Islet precursor cell (in vitro differentiated cells): ENCODE data around the gene HMGB2.

Experiments used
- DNase-seq: peaks from one replicate; pipeline ENCODE4 v3.0.0-alpha.2; 2018

Gene HMGB2

GRCh38 chr4:173284463-173284862 is 49.7 kb downstream of the HMGB2 start:
- no peak for DNase-seq

GRCh38 chr4:173282626-173283025 is 51.5 kb downstream of the HMGB2 start:
- DNase-seq = no peak

- DNase-seq = no peak
These were observed 51.9 kb downstream of the HMGB2 start for GRCh38 chr4:173282256-173282562.

- no peak for DNase-seq
These were observed 52.5 kb downstream of the HMGB2 start for GRCh38 chr4:173281406-173282255.
